ENCODE measurements around the gene COL8A1.

Gene COL8A1

GRCh38 chr3:99693636-99694035, 55.2 kb downstream of the COL8A1 start:
- DNase-seq (ENCODE audit: insufficient read length, low spot score) (no peak), FAIRE-seq (no peak)
- TF ChIP-seq CTCF (IDR thresholded peaks at IDR 0.05; ENCODE audit: insufficient read depth, missing control alignments): no peak

- TF ChIP-seq CTCF (IDR thresholded peaks at IDR 0.05; ENCODE audit: insufficient read depth, missing control alignments): no peak
- FAIRE-seq: no peak
- no peak for DNase-seq (ENCODE audit: insufficient read length, low spot score)
Observed at GRCh38 chr3:99696497-99696896, 58.1 kb downstream of the COL8A1 start.

- no peak for TF ChIP-seq CTCF (IDR thresholded peaks at IDR 0.05; ENCODE audit: insufficient read depth, missing control alignments)
- FAIRE-seq (no peak), DNase-seq (ENCODE audit: insufficient read length, low spot score) (no peak)
Observed at GRCh38 chr3:99697250-99697649, 58.9 kb downstream of the COL8A1 start.

GRCh38 chr3:99698932-99699331, 60.5 kb downstream of the COL8A1 start:
- DNase-seq (ENCODE audit: insufficient read length, low spot score): no peak
- FAIRE-seq: no peak

GRCh38 chr3:99699841-99700240, 61.4 kb downstream of the COL8A1 start:
- FAIRE-seq (no peak), DNase-seq (ENCODE audit: insufficient read length, low spot score) (no peak)
- no peak for TF ChIP-seq CTCF (IDR thresholded peaks at IDR 0.05; ENCODE audit: insufficient read depth, missing control alignments)

More at GRCh38 chr3:99698932-99699331, 60.5 kb downstream of the COL8A1 start:
- no peak for TF ChIP-seq CTCF (IDR thresholded peaks at IDR 0.05; ENCODE audit: insufficient read depth, missing control alignments)

GRCh38 chr3:99700631-99701268, 62.4 kb downstream of the COL8A1 start:
- no peak for TF ChIP-seq CTCF (IDR thresholded peaks at IDR 0.05; ENCODE audit: insufficient read depth, missing control alignments)
- FAIRE-seq (no peak), DNase-seq (ENCODE audit: insufficient read length, low spot score) (no peak)

All from D721Med (cell line).